ACC112 (cell line): ENCODE measurements around the gene KIF23.

Source experiments
- H2AFZ ChIP-seq: fragments of 200-600 bp; sonication (generic); one replicate; pipeline ENCODE4 v1.6.0; 2017; ENCODE audit warnings: antibody characterized with exemption, low read length; ENCODE audit not compliant: unreplicated experiment
- H3K27ac ChIP-seq: fragments of 200-600 bp; sonication (generic); 2 replicates; pipeline ENCODE4 v1.5.1; 2014; ENCODE audit warnings: low read depth, mild to moderate bottlenecking, antibody characterized with exemption, low read length, moderate library complexity
- H3K27me3 ChIP-seq: fragments of 200-600 bp; sonication (generic); 2 replicates; pipeline ENCODE4 v1.6.1; 2014; ENCODE audit warnings: mild to moderate bottlenecking, antibody characterized with exemption, low read length, moderate library complexity, mixed read lengths; ENCODE audit not compliant: insufficient read depth
- H3K36me3 ChIP-seq: fragments of 200-600 bp; sonication (generic); 2 replicates; pipeline ENCODE4 v1.6.1; 2016; ENCODE audit warnings: mild to moderate bottlenecking, antibody characterized with exemption, low read length, moderate library complexity, mixed read lengths; ENCODE audit not compliant: insufficient read depth
- H3K4me1 ChIP-seq: fragments of 200-600 bp; sonication (generic); one replicate; pipeline ENCODE4 v1.6.1; 2016; ENCODE audit warnings: low read length, mixed read lengths; ENCODE audit not compliant: insufficient read depth, unreplicated experiment, control insufficient read depth
- H3K4me3 ChIP-seq: fragments of 200-600 bp; sonication (generic); 2 replicates; pipeline ENCODE4 v1.5.1; 2014; ENCODE audit warnings: mild to moderate bottlenecking, low read depth, low read length
- H3K79me2 ChIP-seq: fragments of 200-600 bp; sonication (generic); one replicate; pipeline ENCODE4 v1.6.0; 2016; ENCODE audit warnings: low read length; ENCODE audit not compliant: control insufficient read depth, unreplicated experiment, insufficient read depth

Gene KIF23

DNA sequence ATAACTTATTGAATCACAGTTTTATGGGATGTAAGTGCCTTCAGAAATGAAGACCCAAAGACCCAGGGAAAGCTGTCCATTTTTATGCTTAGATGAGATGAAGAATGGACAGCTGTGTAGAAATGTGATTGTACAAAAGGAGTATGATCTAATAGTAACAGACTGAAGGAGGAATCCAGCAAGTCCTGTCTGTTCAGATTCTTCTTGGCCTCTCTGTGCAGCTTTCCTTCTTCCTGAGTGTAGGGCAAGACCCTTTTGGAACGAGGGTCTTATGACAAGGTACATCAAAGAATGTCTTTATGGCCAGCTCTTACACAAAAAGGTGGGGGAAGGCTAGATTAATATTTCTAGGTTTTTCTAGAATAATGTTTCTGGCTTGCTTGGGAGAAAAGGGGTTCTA lies 1.4 kb upstream of the KIF23 start:
- no peaks in the 10 kb centered on the region for H3K36me3 ChIP-seq
- H3K27me3 ChIP-seq: no peaks in the 10 kb centered on the region
- peak overlapping the region; percentile 86; the same call in 1 of the 2 replicates for H3K27ac ChIP-seq
- H2AFZ ChIP-seq: no peak overlapping the region
- H3K4me1 ChIP-seq: peaks cover 28% of the 10 kb centered on the region
- H3K79me2 ChIP-seq: peaks cover 34% of the 10 kb centered on the region
- H3K4me3 ChIP-seq: no peak overlapping the region

- H3K79me2 ChIP-seq: peaks cover 55% of the 10 kb centered on the region
- peak overlapping the region; percentile 86 for H3K27ac ChIP-seq
- peak overlapping the region; percentile 82 for H3K4me3 ChIP-seq
- H3K36me3 ChIP-seq: peaks cover 3% of the 10 kb centered on the region; the same call in 1 of the 2 replicates
- peak overlapping the region; percentile 0 for H2AFZ ChIP-seq
- peaks cover 33% of the 10 kb centered on the region for H3K4me1 ChIP-seq
- H3K27me3 ChIP-seq: no peaks in the 10 kb centered on the region
These were observed 585 bp downstream of the KIF23 start for GRCh38 chr15:69414701-69415167.

- Histone ChIP-seq H3K4me3 (peak overlapping the region; percentile 82), H3K27ac (peak overlapping the region; percentile 86), H3K27me3 (no peaks in the 10 kb centered on the region), H3K79me2 (peaks cover 53% of the 10 kb centered on the region), H2AFZ (no peak overlapping the region), H3K4me1 (peaks cover 33% of the 10 kb centered on the region), H3K36me3 (peaks cover 3% of the 10 kb centered on the region; the same call in 1 of the 2 replicates)
These were observed 1.2 kb downstream of the KIF23 start for GRCh38 chr15:69415381-69415780.

GRCh38 chr15:69417581-69417980 lies 3.4 kb downstream of the KIF23 start:
- Histone ChIP-seq H3K79me2 (peaks cover 51% of the 10 kb centered on the region), H3K36me3 (peaks cover 14% of the 10 kb centered on the region), H2AFZ (peak overlapping the region; percentile 36), H3K4me3 (no peak overlapping the region), H3K4me1 (peaks cover 30% of the 10 kb centered on the region), H3K27me3 (no peaks in the 10 kb centered on the region), H3K27ac (no peak overlapping the region)

DNA sequence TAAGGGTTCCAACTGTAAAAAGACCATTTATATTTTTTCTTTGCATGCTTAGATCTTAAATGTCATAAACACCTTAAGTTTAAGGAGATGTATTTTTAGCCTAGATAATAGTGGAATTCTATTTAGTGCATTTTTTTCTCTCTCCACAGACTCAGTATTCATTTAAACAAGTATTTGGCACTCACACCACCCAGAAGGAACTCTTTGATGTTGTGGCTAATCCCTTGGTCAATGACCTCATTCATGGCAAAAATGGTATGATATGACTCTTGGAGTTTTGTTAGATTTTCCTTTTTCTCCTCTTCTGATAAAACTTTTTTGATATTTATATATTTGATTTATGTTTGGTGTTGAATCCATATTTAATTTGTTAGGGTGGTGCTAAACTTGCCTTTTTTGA lies 7.3 kb downstream of the KIF23 start:
- no peak overlapping the region for H3K4me3 ChIP-seq
- no peak overlapping the region for H2AFZ ChIP-seq
- H3K27ac ChIP-seq: no peak overlapping the region
- H3K79me2 ChIP-seq: peaks cover 47% of the 10 kb centered on the region
- H3K4me1 ChIP-seq: peaks cover 19% of the 10 kb centered on the region
- H3K27me3 ChIP-seq: no peaks in the 10 kb centered on the region
- H3K36me3 ChIP-seq: peaks cover 37% of the 10 kb centered on the region

DNA sequence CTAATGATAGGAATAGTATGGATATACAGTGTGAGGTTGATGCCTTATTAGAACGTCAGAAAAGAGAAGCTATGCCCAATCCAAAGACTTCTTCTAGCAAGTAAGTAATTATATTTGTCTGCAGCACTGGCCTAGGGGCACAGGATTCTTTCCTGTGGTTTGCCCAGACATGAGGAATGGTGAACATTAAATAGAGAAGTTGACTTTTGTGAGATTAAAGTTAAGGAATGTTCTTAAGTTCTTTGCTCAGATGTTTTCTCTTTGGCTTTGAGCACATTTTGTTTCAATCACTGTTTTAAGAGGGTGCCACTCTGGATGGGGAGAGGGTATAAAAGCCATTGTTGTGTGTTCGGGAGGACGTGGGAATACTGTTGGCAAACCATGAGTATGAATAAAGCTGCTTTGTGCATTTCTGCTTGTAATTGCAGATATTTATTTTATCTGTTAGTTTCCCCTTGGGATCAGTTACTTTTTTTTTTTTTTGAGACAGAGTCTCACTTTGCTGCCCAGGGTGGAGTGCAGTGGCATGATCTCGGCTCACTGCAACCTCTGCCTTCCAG lies 8.3 kb downstream of the KIF23 start:
- H2AFZ ChIP-seq: no peak overlapping the region
- peaks cover 42% of the 10 kb centered on the region for H3K79me2 ChIP-seq
- no peak overlapping the region for H3K4me3 ChIP-seq
- no peaks in the 10 kb centered on the region for H3K27me3 ChIP-seq
- peaks cover 43% of the 10 kb centered on the region for H3K36me3 ChIP-seq
- peaks cover 15% of the 10 kb centered on the region for H3K4me1 ChIP-seq
- no peak overlapping the region for H3K27ac ChIP-seq

GRCh38 chr15:69424001-69424400 lies 9.9 kb downstream of the KIF23 start:
- Histone ChIP-seq H3K79me2 (peaks cover 27% of the 10 kb centered on the region), H3K4me3 (no peak overlapping the region), H3K27me3 (no peaks in the 10 kb centered on the region), H3K36me3 (peaks cover 48% of the 10 kb centered on the region), H2AFZ (no peak overlapping the region), H3K27ac (no peak overlapping the region), H3K4me1 (peaks cover 7% of the 10 kb centered on the region)

DNA sequence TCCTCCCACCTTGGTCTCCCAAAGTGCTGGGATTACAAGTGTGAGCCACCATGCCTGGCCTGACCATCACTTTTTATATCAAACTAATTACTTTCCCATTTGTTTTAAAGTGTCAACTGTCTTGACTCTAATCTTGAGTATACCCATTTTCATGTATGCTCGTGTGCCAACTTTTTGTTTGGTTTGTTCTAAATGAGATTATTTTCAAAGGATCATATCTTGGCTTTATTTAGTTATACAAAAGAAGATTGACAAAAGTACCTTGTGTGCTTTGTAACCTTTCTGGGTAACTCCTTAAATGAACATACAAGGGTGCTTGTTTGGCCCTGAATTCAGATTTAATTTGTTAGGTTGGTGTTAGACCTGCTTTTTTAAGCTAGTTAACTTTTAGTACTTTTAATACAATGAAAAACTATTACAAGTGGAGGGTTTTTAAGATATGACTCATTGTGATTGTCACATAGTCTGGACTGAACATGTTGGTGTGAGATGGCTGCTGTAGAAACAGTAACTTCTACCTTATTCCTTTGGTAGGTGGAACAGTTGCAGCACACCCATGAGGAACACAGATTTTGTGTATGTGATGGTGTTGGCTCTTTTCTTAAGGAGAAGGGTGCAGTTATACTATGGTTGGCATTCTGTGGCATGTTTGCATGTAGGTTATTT lies 10.7 kb downstream of the KIF23 start:
- Histone ChIP-seq H3K4me1 (peaks cover 7% of the 10 kb centered on the region), H3K79me2 (peaks cover 24% of the 10 kb centered on the region), H3K27ac (no peak overlapping the region), H3K36me3 (peaks cover 56% of the 10 kb centered on the region), H3K27me3 (no peaks in the 10 kb centered on the region), H2AFZ (no peak overlapping the region), H3K4me3 (no peak overlapping the region)

GRCh38 chr15:69433831-69434230 lies 19.7 kb downstream of the KIF23 start:
- Histone ChIP-seq H3K4me3 (no peak overlapping the region), H3K79me2 (peaks cover 23% of the 10 kb centered on the region), H2AFZ (no peak overlapping the region), H3K4me1 (peaks cover 3% of the 10 kb centered on the region), H3K27me3 (no peaks in the 10 kb centered on the region), H3K27ac (no peak overlapping the region), H3K36me3 (peaks cover 59% of the 10 kb centered on the region)

DNA sequence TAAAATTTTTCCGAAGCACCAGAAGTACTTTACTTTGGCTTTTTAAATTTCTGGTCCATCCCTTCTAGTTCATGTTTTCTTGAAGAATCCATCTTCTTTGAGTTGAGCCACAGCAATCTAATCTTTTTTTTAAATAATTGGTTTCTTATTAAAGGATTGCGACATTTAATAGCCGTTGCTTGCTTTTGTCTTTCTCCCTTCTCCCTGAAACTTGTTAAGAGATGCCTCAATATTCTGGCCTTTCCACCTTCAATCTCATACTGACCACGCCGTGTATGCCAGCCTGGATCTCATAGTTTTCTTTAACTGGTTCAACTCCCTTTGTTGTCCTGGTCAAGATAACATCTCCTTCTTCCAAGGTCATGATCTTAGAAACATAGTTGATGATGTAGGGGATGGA lies 20.1 kb downstream of the KIF23 start:
- Histone ChIP-seq H3K36me3 (peaks cover 55% of the 10 kb centered on the region), H3K27ac (no peak overlapping the region), H2AFZ (no peak overlapping the region), H3K4me1 (peaks cover 3% of the 10 kb centered on the region), H3K79me2 (peaks cover 23% of the 10 kb centered on the region), H3K27me3 (no peaks in the 10 kb centered on the region), H3K4me3 (no peak overlapping the region)

- Histone ChIP-seq H3K79me2 (peaks cover 19% of the 10 kb centered on the region), H3K4me3 (no peak overlapping the region), H2AFZ (no peak overlapping the region), H3K27me3 (no peaks in the 10 kb centered on the region), H3K27ac (no peak overlapping the region), H3K36me3 (peaks cover 55% of the 10 kb centered on the region), H3K4me1 (peaks cover 3% of the 10 kb centered on the region)
These were observed 20.5 kb downstream of the KIF23 start for GRCh38 chr15:69434679-69435078.
